Common myeloid progenitor, CD34-positive (primary cell): Measurements from ENCODE around the gene PLAAT1.

Source experiments
- CTCF ChIA-PET: fragments of 350-600 bp; sonication (Branson Sonifier 250); formaldehyde crosslinking; loops from one replicate; lab custom pipeline; 2021; ENCODE audit warnings: antibody characterized with exemption; lab: Charles Lee
- POLR2A ChIA-PET: fragments of 350-600 bp; sonication (Branson Sonifier 250); formaldehyde crosslinking; loops from one replicate; lab custom pipeline; 2021; ENCODE audit warnings: antibody characterized with exemption; lab: Charles Lee
- DNase-seq, 3 donors: peaks; one replicate each; pipeline versions ENCODE4 v3.0.0 to v3.0.0-alpha.2; 2013
- H3K27ac ChIP-seq, 2 experiments: 1 replicate in 1 of 2; 2 replicates in 1 of 2; pipeline ENCODE4 v1.7.0; 2013; ENCODE audit warnings: inconsistent platforms in 2 of 2, low read length in 2 of 2, mild to moderate bottlenecking in 2 of 2, low read depth in 1 of 2, moderate library complexity in 1 of 2; ENCODE audit not compliant: severe bottlenecking in 2 of 2, insufficient read depth in 1 of 2, poor library complexity in 1 of 2
- H3K27me3 ChIP-seq, 5 experiments: replicated peaks in 2 of 5; 1 replicate in 3 of 5; 2 replicates in 2 of 5; pipeline versions ENCODE4 v1.6.1 to v1.7.0; 2013; ENCODE audit warnings: low read length in 4 of 5, mild to moderate bottlenecking in 2 of 5, moderate library complexity in 2 of 5, inconsistent platforms in 1 of 5; ENCODE audit not compliant: insufficient read depth in 5 of 5, control insufficient read depth in 4 of 5
- H3K36me3 ChIP-seq, 4 experiments: 1 replicate in 2 of 4; 2 replicates in 2 of 4; pipeline versions ENCODE4 v1.6.1 to v1.7.0; 2013; ENCODE audit warnings: low read length in 3 of 4, control low read depth in 1 of 4, mild to moderate bottlenecking in 1 of 4; ENCODE audit not compliant: control insufficient read depth in 4 of 4, insufficient read depth in 4 of 4
- H3K4me1 ChIP-seq, 4 experiments: 1 replicate in 3 of 4; 2 replicates in 1 of 4; pipeline versions ENCODE4 v1.6.1 to v1.7.1; 2013; ENCODE audit warnings: low read length in 3 of 4, mild to moderate bottlenecking in 3 of 4, control low read depth in 1 of 4, inconsistent platforms in 1 of 4, moderate library complexity in 1 of 4; ENCODE audit not compliant: control insufficient read depth in 4 of 4, insufficient read depth in 4 of 4; ENCODE audit errors: control extremely low read depth in 1 of 4
- H3K4me3 ChIP-seq, 7 experiments: 1 replicate in 4 of 7; 2 replicates in 3 of 7; pipeline versions ENCODE4 v1.5.1 to v1.7.0; 2013; ENCODE audit warnings: mild to moderate bottlenecking in 7 of 7, low read length in 6 of 7, moderate library complexity in 6 of 7, inconsistent platforms in 2 of 7, low read depth in 2 of 7, control low read depth in 1 of 7; ENCODE audit not compliant: insufficient read depth in 4 of 7, control insufficient read depth in 1 of 7; ENCODE audit errors: extremely low read depth in 1 of 7
- H3K9me3 ChIP-seq, 5 experiments: 1 replicate in 4 of 5; 2 replicates in 1 of 5; pipeline versions ENCODE4 v1.6.1 to v1.7.1; 2013; ENCODE audit warnings: low read length in 4 of 5, mild to moderate bottlenecking in 2 of 5, inconsistent platforms in 1 of 5, low read depth in 1 of 5, moderate library complexity in 1 of 5; ENCODE audit not compliant: control insufficient read depth in 4 of 5, insufficient read depth in 2 of 5; ENCODE audit errors: control extremely low read depth in 1 of 5
- WGBS: methylation state at CpG from one replicate; pipeline ENCODE4 v1.1.5; 2013; ENCODE audit not compliant: insufficient coverage; 5-methylcytosine and 5-hydroxymethylcytosine counted together

The PLAAT1 gene

DNA sequence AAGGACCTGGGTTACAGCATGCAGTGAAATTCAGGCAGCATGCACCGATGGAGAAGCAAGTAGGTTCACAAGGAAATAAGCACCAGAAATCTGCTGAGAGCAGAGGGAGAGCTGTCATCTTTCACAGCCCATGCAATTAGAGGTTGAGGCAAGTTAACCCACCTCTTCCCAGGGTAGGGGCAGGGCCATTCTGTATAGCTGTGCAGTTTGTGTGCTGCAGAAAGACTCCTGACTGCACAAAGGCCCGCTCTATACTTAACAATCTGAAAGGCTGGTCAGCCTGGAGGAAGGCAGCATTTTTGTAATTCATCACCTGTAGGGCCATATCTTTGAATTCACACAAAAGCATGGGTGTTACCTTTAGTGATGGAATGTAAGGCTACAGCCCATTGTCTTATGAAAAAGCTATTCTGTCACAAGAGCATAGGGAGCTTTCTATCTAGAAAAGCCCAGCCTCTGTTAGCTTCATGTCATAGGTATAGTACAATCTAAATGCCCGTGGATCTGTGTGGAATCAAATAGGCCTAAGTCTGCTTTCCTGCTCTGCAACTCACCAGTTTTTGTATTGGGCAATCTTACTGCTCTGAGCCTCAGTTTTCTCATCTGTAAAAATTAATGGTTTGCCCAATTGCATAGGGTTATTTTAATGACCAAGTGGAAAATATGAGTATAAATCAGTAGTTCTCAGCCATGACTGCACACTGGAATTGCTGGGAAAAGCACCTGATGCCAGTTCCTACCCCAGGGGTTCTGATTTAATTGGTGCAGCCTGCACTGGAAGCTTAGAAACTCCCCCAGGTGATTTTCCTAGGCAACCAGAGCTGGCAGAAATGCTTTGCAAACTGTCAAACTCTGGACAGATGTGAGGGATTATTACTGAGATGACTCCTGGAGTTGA, 72.3 kb downstream of the PLAAT1 start:
- Histone ChIP-seq H3K27ac (no peak overlapping the region), H3K36me3 (no peaks in the 10 kb centered on the region), H3K4me3 (no peak overlapping the region), H3K4me1 (no peaks in the 10 kb centered on the region), H3K9me3 (no peaks in the 10 kb centered on the region), H3K27me3 (no peaks in the 10 kb centered on the region)
- POLR2A ChIA-PET: no interaction called here
- DNase-seq: no peak
- 90% methylated on average over 3 of the region's 3 CpGs for WGBS
- CTCF ChIA-PET: no interaction called here

DNA sequence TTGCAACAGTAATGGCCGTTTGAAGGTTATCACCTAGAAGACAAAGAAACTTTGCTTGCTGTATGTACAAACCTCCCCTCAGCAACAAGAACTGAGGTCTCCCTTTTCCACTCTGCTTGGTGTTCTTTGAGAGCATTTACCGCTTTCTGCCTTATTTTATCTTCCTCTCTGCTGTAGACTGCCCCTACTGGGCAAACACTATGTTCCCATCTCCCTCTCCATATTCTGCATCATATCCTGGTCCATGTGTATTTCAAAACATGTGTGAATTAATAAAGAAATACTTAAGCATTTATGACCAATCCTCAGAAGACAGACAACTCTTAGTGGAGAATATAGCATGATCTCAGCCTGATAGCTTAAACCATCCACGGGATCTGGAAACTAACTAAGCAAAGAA, 73.1 kb downstream of the PLAAT1 start:
- Histone ChIP-seq H3K4me1 (no peaks in the 10 kb centered on the region), H3K9me3 (no peaks in the 10 kb centered on the region), H3K4me3 (no peak overlapping the region), H3K36me3 (no peaks in the 10 kb centered on the region), H3K27me3 (no peaks in the 10 kb centered on the region), H3K27ac (no peak overlapping the region)
- CTCF ChIA-PET: no interaction called here
- DNase-seq: no peak
- POLR2A ChIA-PET: no interaction called here
- WGBS: 96% methylated on average over 2 of the region's 3 CpGs

DNA sequence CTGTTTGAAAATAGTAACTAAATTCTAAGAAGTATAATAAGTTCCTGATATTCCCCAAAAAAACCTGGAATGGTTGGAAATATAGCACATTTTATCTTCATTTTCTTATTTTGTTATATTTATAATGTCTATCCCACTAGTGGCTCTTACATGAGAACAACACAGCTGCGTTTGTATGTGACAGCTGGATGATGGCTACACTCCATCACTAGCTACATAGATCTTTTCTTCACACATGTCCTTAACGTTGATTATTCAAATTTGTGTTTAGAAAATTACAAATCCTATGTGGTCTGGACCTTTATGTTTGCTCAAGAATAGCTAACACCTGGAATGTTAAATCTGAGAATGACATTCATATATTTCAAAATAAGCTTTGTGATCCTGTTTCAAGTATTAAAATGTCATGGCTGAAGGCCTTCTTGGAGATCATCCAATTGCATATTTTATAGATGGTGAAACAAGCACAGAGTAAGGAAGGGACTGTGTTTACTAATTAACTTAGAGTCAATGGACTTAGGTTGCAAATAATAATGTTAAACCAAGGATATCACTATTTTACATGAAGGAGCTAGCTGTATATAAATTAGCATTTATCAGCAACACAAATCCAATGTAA, 76.8 kb downstream of the PLAAT1 start:
- no peaks in the 10 kb centered on the region for H3K9me3 ChIP-seq
- WGBS: no CpG with 5 or more reads among the region's 2 CpGs
- no peak overlapping the region for H3K4me3 ChIP-seq
- ChIA-PET CTCF (no interaction called here), POLR2A (no interaction called here)
- no peak for DNase-seq
- H3K36me3 ChIP-seq: no peaks in the 10 kb centered on the region
- no peaks in the 10 kb centered on the region for H3K4me1 ChIP-seq
- no peaks in the 10 kb centered on the region for H3K27me3 ChIP-seq
- no peak overlapping the region for H3K27ac ChIP-seq
